Fibroblast of mammary gland (primary cell): Measurements from ENCODE around the gene KIZ.

Source experiments
- DNase-seq: peaks from one replicate; pipeline ENCODE4 v3.0.0-alpha.2; 2010; ENCODE audit warnings: low read depth
- H3K4me3 ChIP-seq: 2 replicates; pipeline ENCODE4 v1.5.1; 2011; ENCODE audit warnings: low read depth, mild to moderate bottlenecking, low read length, moderate library complexity; ENCODE audit not compliant: control insufficient read depth
- CTCF ChIP-seq: conservative IDR thresholded peaks from 2 replicates; pipeline ENCODE4 v1.5.1; 2011; ENCODE audit warnings: low read depth, low read length, inconsistent platforms; ENCODE audit not compliant: control insufficient read depth, insufficient read depth

KIZ gene

GRCh38 chr20:21182832-21183563, 57.1 kb downstream of the KIZ start:
- DNase-seq: peak; percentile 93
- TF ChIP-seq CTCF: no peak
- H3K4me3 ChIP-seq: no peak overlapping the region

GRCh38 chr20:21183722-21184121, 57.8 kb downstream of the KIZ start:
- no peak overlapping the region for H3K4me3 ChIP-seq
- TF ChIP-seq CTCF: no peak
- DNase-seq: peak; percentile 62

GRCh38 chr20:21184819-21185218, 58.9 kb downstream of the KIZ start:
- peak; percentile 46 for DNase-seq
- no peak overlapping the region for H3K4me3 ChIP-seq
- no peak for TF ChIP-seq CTCF

- no peak for TF ChIP-seq CTCF
- DNase-seq: no peak
- no peak overlapping the region for H3K4me3 ChIP-seq
These were observed 60.0 kb downstream of the KIZ start for GRCh38 chr20:21185849-21186248.

- DNase-seq: no peak
- no peak for TF ChIP-seq CTCF
- no peak overlapping the region for H3K4me3 ChIP-seq
These were observed 64.1 kb downstream of the KIZ start for GRCh38 chr20:21189761-21190523.

GRCh38 chr20:21190869-21191268, 65.0 kb downstream of the KIZ start:
- TF ChIP-seq CTCF: no peak
- no peak for DNase-seq
- H3K4me3 ChIP-seq: no peak overlapping the region

GRCh38 chr20:21191839-21192238, 66.0 kb downstream of the KIZ start:
- TF ChIP-seq CTCF: no peak
- DNase-seq: no peak
- H3K4me3 ChIP-seq: no peak overlapping the region
